CD4-positive, alpha-beta memory T cell (primary cell): ENCODE data around the gene RAVER2. TPM values are rescaled to one million over a fixed set of nuclear protein-coding genes. Genes with fewer than 3 reads are reported as not detected.

Experiments
- CTCF ChIA-PET: fragments of 350-600 bp; sonication (Branson Sonifier 250); formaldehyde crosslinking; loops from one replicate; lab custom pipeline; 2021; ENCODE audit warnings: inconsistent platforms; ENCODE audit not compliant: partially characterized antibody; lab: Charles Lee
- POLR2A ChIA-PET: fragments of 350-600 bp; sonication (Branson Sonifier 250); formaldehyde crosslinking; loops from one replicate; lab custom pipeline; 2021; ENCODE audit not compliant: partially characterized antibody; lab: Charles Lee
- DNase-seq, 5 donors: peaks; one replicate each; pipeline versions ENCODE4 v3.0.0 to v3.0.0-alpha.2; 2020 to 2022; ENCODE audit warnings: mixed read lengths in 1 of 5
- H3K27ac ChIP-seq: one replicate; pipeline ENCODE4 v1.7.0; 2013; ENCODE audit warnings: low read depth, low read length
- H3K27me3 ChIP-seq: 2 replicates; pipeline ENCODE4 v1.7.0; 2013; ENCODE audit warnings: mild to moderate bottlenecking, low read length, moderate library complexity; ENCODE audit not compliant: insufficient read depth
- H3K36me3 ChIP-seq: 2 replicates; pipeline ENCODE4 v1.7.0; 2013; ENCODE audit warnings: mild to moderate bottlenecking, low read length, moderate library complexity; ENCODE audit not compliant: insufficient read depth
- H3K4me1 ChIP-seq: 2 replicates; pipeline ENCODE4 v1.7.0; 2013; ENCODE audit warnings: mild to moderate bottlenecking, low read length, moderate library complexity; ENCODE audit not compliant: insufficient read depth
- H3K4me3 ChIP-seq, 2 donors: one replicate each; pipeline ENCODE4 v1.7.0; 2013; ENCODE audit warnings: low read length in 2 of 2, mild to moderate bottlenecking in 1 of 2
- H3K9me3 ChIP-seq, 2 donors: one replicate each; pipeline ENCODE4 v1.7.0; 2013; ENCODE audit warnings: low read length in 2 of 2, control low read depth in 1 of 2; ENCODE audit not compliant: control insufficient read depth in 1 of 2
- H3K27ac Mint-ChIP-seq, 7 donors: one replicate each; pipeline ENCODE4 v1.8.0; 2020 to 2021; ENCODE audit warnings: mixed read lengths in 7 of 7, mild to moderate bottlenecking in 6 of 7, inconsistent platforms in 3 of 7, moderate library complexity in 3 of 7
- H3K27me3 Mint-ChIP-seq, 2 donors: one replicate each; pipeline ENCODE4 v1.8.0; 2020 to 2021; ENCODE audit warnings: mixed read lengths in 2 of 2
- H3K36me3 Mint-ChIP-seq, 2 donors: one replicate each; pipeline ENCODE4 v1.8.0; 2020 to 2021; ENCODE audit warnings: mixed read lengths in 2 of 2, inconsistent platforms in 1 of 2, mild to moderate bottlenecking in 1 of 2
- H3K4me1 Mint-ChIP-seq, 4 donors: one replicate each; pipeline ENCODE4 v1.8.0; 2020 to 2021; ENCODE audit warnings: mixed read lengths in 4 of 4, mild to moderate bottlenecking in 1 of 4
- H3K4me3 Mint-ChIP-seq, 8 donors: one replicate each; pipeline ENCODE4 v1.8.0; 2020 to 2021; ENCODE audit warnings: mixed read lengths in 8 of 8, mild to moderate bottlenecking in 7 of 8, moderate library complexity in 6 of 8, inconsistent platforms in 3 of 8
- H3K9me3 Mint-ChIP-seq, 8 donors: one replicate each; pipeline ENCODE4 v1.8.0; 2020 to 2021; ENCODE audit warnings: mixed read lengths in 8 of 8, mild to moderate bottlenecking in 5 of 8, inconsistent platforms in 3 of 8, moderate library complexity in 1 of 8
- intact Hi-C: fragments of 100-400 bp; cut with micrococcal nuclease; formaldehyde crosslinking; loops from one replicate; pipeline ENCODE4 v1.15.1; 2023
- polyA plus RNA-seq, 2 donors: library from polyadenylated mRNA; unstranded; fragments of 300-500 nt; fragmentation: Illumina TruSeq; gene quantifications; one replicate each; pipeline ENCODE4 v1.2.3, GENCODE V29; 2021
- total RNA-seq, 2 experiments: library from RNA; stranded (reverse); gene quantifications; one replicate each; pipeline ENCODE4 v1.2.3, GENCODE V29; 2021

Gene RAVER2
- total and polyA plus RNA-seq, 4 experiments from 2014 or later: 1.7 to 2.1 (median 1.8) TPM

DNA sequence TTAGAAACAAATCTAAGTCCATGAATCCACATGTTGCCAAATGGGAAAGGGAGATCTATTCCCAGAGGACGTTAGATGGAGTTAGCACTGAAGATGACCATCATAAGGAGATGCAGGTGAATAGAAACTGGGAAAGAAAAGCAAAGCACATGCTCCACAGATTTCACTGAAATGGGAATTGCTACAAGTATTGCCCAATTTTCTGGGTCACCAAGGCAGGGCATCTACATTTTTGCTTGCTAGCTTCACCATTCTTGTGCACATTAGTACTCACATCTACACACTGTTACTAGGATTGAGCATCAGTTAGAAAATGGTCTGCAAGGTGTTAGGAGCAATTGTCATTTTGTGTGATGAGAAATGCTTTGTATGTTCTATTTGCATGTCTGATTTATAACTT, 122.4 kb downstream of the RAVER2 start:
- Histone ChIP-seq H3K27ac (no peak overlapping the region), H3K4me3 (no peak overlapping the region), H3K9me3 (no peaks in the 10 kb centered on the region), H3K27me3 (no peaks in the 10 kb centered on the region), H3K4me1 (peaks cover 29% of the 10 kb centered on the region), H3K36me3 (peaks cover 58% of the 10 kb centered on the region)
- intact Hi-C loops: no loop called here
- no peak overlapping the region for H3K27ac Mint-ChIP-seq
- ChIA-PET CTCF (interaction anchor here (1.8 kb wide), 1 partner anchor 20 kb away, joined by 4 read pairs; no protein-coding TSS in a partner anchor), POLR2A (interaction anchor here (1.6 to 1.8 kb wide), 2 partner anchors 10 to 95 kb away, joined by 4 to 7 read pairs; no protein-coding TSS in a partner anchor)
- DNase-seq: no peak
- H3K27me3 Mint-ChIP-seq: no peaks in the 10 kb centered on the region
- H3K4me3 Mint-ChIP-seq: no peak overlapping the region
- H3K9me3 Mint-ChIP-seq: peaks cover 0 to 2% (median 0%) of the 10 kb centered on the region in 8 donors
- H3K4me1 Mint-ChIP-seq: peaks cover 23 to 51% (median 34%) of the 10 kb centered on the region in 4 donors
- peaks cover 59 to 86% of the 10 kb centered on the region in 2 donors for H3K36me3 Mint-ChIP-seq

DNA sequence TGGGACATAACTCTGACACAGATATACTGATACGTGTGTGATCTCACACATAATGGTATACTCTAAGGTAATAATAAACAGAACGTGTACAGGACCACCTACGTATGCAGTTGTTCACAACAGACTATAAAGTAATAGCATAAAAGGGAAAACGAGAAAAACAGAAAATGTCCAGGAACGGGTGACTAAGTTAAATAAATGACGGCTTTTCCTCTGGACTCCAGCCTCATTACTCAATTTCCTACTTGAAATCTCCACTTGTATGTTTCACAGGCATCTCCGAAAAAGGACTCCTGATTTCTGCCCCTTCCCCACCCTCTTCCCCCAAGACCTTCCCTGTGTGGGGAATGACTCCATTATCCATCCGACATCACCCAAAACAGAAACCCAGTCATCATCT, 126.4 kb downstream of the RAVER2 start:
- no peak overlapping the region for H3K4me3 Mint-ChIP-seq
- peaks cover 25 to 57% (median 37%) of the 10 kb centered on the region in 4 donors for H3K4me1 Mint-ChIP-seq
- no peak for DNase-seq
- H3K27me3 ChIP-seq: no peaks in the 10 kb centered on the region
- ChIA-PET CTCF (interaction anchor here (2.2 kb wide), 1 partner anchor 204 kb away, joined by 7 read pairs; no protein-coding TSS in a partner anchor), POLR2A (interaction anchor here (1.5 kb wide), 1 partner anchor 90 kb away, joined by 4 read pairs; no protein-coding TSS in a partner anchor)
- H3K4me1 ChIP-seq: peaks cover 19% of the 10 kb centered on the region
- no peaks in the 10 kb centered on the region for H3K9me3 ChIP-seq
- peaks cover 73 to 94% of the 10 kb centered on the region in 2 donors for H3K36me3 Mint-ChIP-seq
- no peak overlapping the region for H3K4me3 ChIP-seq
- no peaks in the 10 kb centered on the region for H3K27me3 Mint-ChIP-seq
- peak overlapping the region in 3 of 7 donors; percentile 17 to 48 (median 20) for H3K27ac Mint-ChIP-seq
- H3K36me3 ChIP-seq: peaks cover 79% of the 10 kb centered on the region
- intact Hi-C loops: no loop called here
- H3K9me3 Mint-ChIP-seq: peaks cover 0 to 2% (median 0%) of the 10 kb centered on the region in 8 donors
- H3K27ac ChIP-seq: no peak overlapping the region

- Mint-ChIP-seq H3K9me3 (peaks cover 0 to 2% (median 0%) of the 10 kb centered on the region in 8 donors), H3K36me3 (peaks cover 71 to 93% of the 10 kb centered on the region in 2 donors), H3K27ac (peak overlapping the region in 5 of 7 donors; percentile 17 to 83 (median 35)), H3K4me1 (peaks cover 31 to 65% (median 43%) of the 10 kb centered on the region in 4 donors), H3K4me3 (no peak overlapping the region), H3K27me3 (no peaks in the 10 kb centered on the region)
- no peaks in the 10 kb centered on the region for H3K9me3 ChIP-seq
- H3K27me3 ChIP-seq: no peaks in the 10 kb centered on the region
- peaks cover 75% of the 10 kb centered on the region for H3K36me3 ChIP-seq
- ChIA-PET CTCF (no interaction called here), POLR2A (interaction anchor here (1.5 kb wide), 1 partner anchor 90 kb away, joined by 4 read pairs; no protein-coding TSS in a partner anchor)
- H3K27ac ChIP-seq: no peak overlapping the region
- no peak for DNase-seq
- peaks cover 27% of the 10 kb centered on the region for H3K4me1 ChIP-seq
- intact Hi-C loops: no loop called here
- no peak overlapping the region for H3K4me3 ChIP-seq
These were observed 127.2 kb downstream of the RAVER2 start for GRCh38 chr1:64872067-64872466.

DNA sequence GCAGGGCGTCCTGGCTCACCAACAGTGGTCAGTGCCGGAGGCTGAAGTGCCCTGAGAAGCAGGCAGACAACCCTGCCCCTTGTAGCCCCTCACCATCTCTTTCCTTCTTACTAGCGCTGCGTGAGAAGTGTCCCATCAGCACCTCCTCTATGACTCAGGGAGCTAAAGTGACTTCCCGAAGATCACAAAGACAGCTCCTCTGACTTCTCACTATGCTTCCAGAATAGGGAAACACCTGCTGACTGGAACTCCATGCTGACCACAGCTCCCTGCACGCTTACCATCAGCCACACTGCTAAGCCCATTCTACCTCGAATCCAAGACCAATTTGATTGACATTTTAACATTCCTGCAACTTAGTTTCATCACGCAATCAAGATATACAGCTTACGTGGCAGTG, 128.7 kb downstream of the RAVER2 start:
- Histone ChIP-seq H3K4me1 (peaks cover 40% of the 10 kb centered on the region), H3K36me3 (peaks cover 64% of the 10 kb centered on the region), H3K9me3 (no peaks in the 10 kb centered on the region), H3K27me3 (no peaks in the 10 kb centered on the region), H3K27ac (no peak overlapping the region), H3K4me3 (no peak overlapping the region)
- DNase-seq: no peak
- intact Hi-C loops: no loop called here
- Mint-ChIP-seq H3K4me1 (peaks cover 42 to 79% (median 56%) of the 10 kb centered on the region in 4 donors), H3K36me3 (peaks cover 62 to 90% of the 10 kb centered on the region in 2 donors), H3K4me3 (peak overlapping the region in 1 of 8 donors; percentile 36), H3K27me3 (no peaks in the 10 kb centered on the region), H3K9me3 (peaks cover 0 to 2% (median 0%) of the 10 kb centered on the region in 8 donors), H3K27ac (peak overlapping the region in 4 of 7 donors; percentile 47 to 88 (median 68))
- POLR2A ChIA-PET: interaction anchor here (1.1 to 2.1 kb wide), 2 partner anchors 89 to 92 kb away, joined by 3 to 8 read pairs; no protein-coding TSS in a partner anchor
- CTCF ChIA-PET: interaction anchor here (1.1 to 1.2 kb wide), 3 partner anchors 9 to 79 kb away, joined by 3 to 4 read pairs (median 3); no protein-coding TSS in a partner anchor

DNA sequence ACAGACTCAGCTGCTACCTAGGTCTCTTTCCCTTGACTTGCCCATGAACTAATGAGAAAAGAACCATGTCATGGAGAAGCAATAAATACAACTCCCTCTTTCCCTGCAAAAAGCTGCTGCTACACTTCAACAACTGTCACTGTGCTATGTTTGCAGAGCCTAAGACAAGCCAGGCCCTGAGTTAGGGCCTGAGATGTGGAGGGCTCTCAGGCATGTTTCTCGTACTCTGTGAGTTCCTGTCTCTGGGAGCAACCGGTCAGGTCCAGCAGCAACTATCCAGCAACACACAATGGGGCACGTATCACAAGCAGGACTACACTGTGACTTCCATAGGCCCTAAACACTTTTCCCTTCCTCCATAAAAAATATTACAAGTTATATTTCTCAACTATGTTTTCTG, 129.8 kb downstream of the RAVER2 start:
- H3K4me1 ChIP-seq: peaks cover 49% of the 10 kb centered on the region

GRCh38 chr1:64875101-64875500, 130.2 kb downstream of the RAVER2 start:
- peaks cover 49 to 83% (median 64%) of the 10 kb centered on the region in 4 donors for H3K4me1 Mint-ChIP-seq
- peaks cover 56% of the 10 kb centered on the region for H3K36me3 ChIP-seq
- peaks cover 49% of the 10 kb centered on the region for H3K4me1 ChIP-seq
- H3K27me3 Mint-ChIP-seq: no peaks in the 10 kb centered on the region
- CTCF ChIA-PET: no interaction called here
- H3K27me3 ChIP-seq: no peaks in the 10 kb centered on the region
- peak overlapping the region in 6 of 8 donors; percentile 32 to 87 (median 49) for H3K4me3 Mint-ChIP-seq
- H3K9me3 Mint-ChIP-seq: peaks cover 0 to 2% (median 0%) of the 10 kb centered on the region in 8 donors
- POLR2A ChIA-PET: interaction anchor here (2.1 to 3.6 kb wide), 3 partner anchors 87 to 190 kb away, joined by 8 to 62 read pairs (median 19); partner anchors contain the start of gene JAK1
- peak overlapping the region; percentile 73 to 92 (median 86) for H3K27ac Mint-ChIP-seq
- peaks cover 60 to 83% of the 10 kb centered on the region in 2 donors for H3K36me3 Mint-ChIP-seq
- H3K9me3 ChIP-seq: no peaks in the 10 kb centered on the region
- no peak overlapping the region for H3K4me3 ChIP-seq
- no peak for DNase-seq
- H3K27ac ChIP-seq: no peak overlapping the region
- intact Hi-C loops: loop anchor here (5.0 kb wide), 1 partner anchor 48 kb away; no protein-coding TSS in a partner anchor

More for the DNA sequence above, 129.8 kb downstream of the RAVER2 start:
- Mint-ChIP-seq H3K4me3 (peak overlapping the region in 2 of 8 donors; percentile 37 to 55), H3K27ac (peak overlapping the region in 6 of 7 donors; percentile 73 to 92 (median 85)), H3K9me3 (peaks cover 0 to 2% (median 0%) of the 10 kb centered on the region in 8 donors), H3K4me1 (peaks cover 49 to 79% (median 62%) of the 10 kb centered on the region in 4 donors), H3K36me3 (peaks cover 60 to 88% of the 10 kb centered on the region in 2 donors), H3K27me3 (no peaks in the 10 kb centered on the region)
- H3K36me3 ChIP-seq: peaks cover 57% of the 10 kb centered on the region
- H3K4me3 ChIP-seq: no peak overlapping the region
- ChIA-PET CTCF (interaction anchor here (1.1 to 1.2 kb wide), 2 partner anchors 10 to 78 kb away, joined by 3 to 4 read pairs; no protein-coding TSS in a partner anchor), POLR2A (interaction anchor here (1.1 to 2.1 kb wide), 2 partner anchors 87 to 91 kb away, joined by 3 to 8 read pairs; no protein-coding TSS in a partner anchor)
- DNase-seq: no peak
- H3K9me3 ChIP-seq: no peaks in the 10 kb centered on the region
- H3K27ac ChIP-seq: no peak overlapping the region
- intact Hi-C loops: loop anchor here (5.0 kb wide), 1 partner anchor 47 kb away; no protein-coding TSS in a partner anchor
- no peaks in the 10 kb centered on the region for H3K27me3 ChIP-seq

- H3K4me3 Mint-ChIP-seq: peak overlapping the region in 7 of 8 donors; percentile 27 to 87 (median 57)
- peak overlapping the region; percentile 42 to 96 (median 90) for H3K27ac Mint-ChIP-seq
- POLR2A ChIA-PET: interaction anchor here (3.3 to 3.6 kb wide), 2 partner anchors 90 to 190 kb away, joined by 19 to 62 read pairs; partner anchors contain the start of gene JAK1
- intact Hi-C loops: loop anchor here (2.0 to 5.0 kb wide), 2 partner anchors 48 to 193 kb away; no protein-coding TSS in a partner anchor
- H3K9me3 Mint-ChIP-seq: peaks cover 0 to 2% (median 0%) of the 10 kb centered on the region in 8 donors
- H3K4me1 Mint-ChIP-seq: peaks cover 51 to 88% (median 69%) of the 10 kb centered on the region in 4 donors
- Histone ChIP-seq H3K4me3 (no peak overlapping the region), H3K9me3 (no peaks in the 10 kb centered on the region), H3K36me3 (peaks cover 50% of the 10 kb centered on the region), H3K27me3 (no peaks in the 10 kb centered on the region), H3K27ac (peak overlapping the region; percentile 33), H3K4me1 (peaks cover 49% of the 10 kb centered on the region)
- CTCF ChIA-PET: interaction anchor here (1.0 to 1.3 kb wide), 2 partner anchors 11 to 12 kb away, joined by 3 read pairs; no protein-coding TSS in a partner anchor
- H3K27me3 Mint-ChIP-seq: no peaks in the 10 kb centered on the region
- H3K36me3 Mint-ChIP-seq: peaks cover 60 to 82% of the 10 kb centered on the region in 2 donors
- no peak for DNase-seq
These were observed 130.7 kb downstream of the RAVER2 start for GRCh38 chr1:64875606-64876005.
